KOPT-K1 (cell line): ENCODE measurements around the gene GALNT18.

Experiments
- H3K27ac ChIP-seq: fragments of 200-600 bp; sonication (generic); 2 replicates; pipeline ENCODE4 v1.5.1; 2016; ENCODE audit warnings: antibody characterized with exemption, mild to moderate bottlenecking, low read depth, low read length; ENCODE audit not compliant: poor library complexity, severe bottlenecking
- H3K36me3 ChIP-seq: fragments of 200-600 bp; sonication (generic); 2 replicates; pipeline ENCODE4 v1.5.1; 2017; ENCODE audit warnings: antibody characterized with exemption, mild to moderate bottlenecking, low read length, moderate library complexity; ENCODE audit not compliant: insufficient read depth
- H3K9me3 ChIP-seq: fragments of 200-600 bp; sonication (generic); 2 replicates; pipeline ENCODE4 v1.5.1; 2017; ENCODE audit warnings: antibody characterized with exemption, low read length, mild to moderate bottlenecking; ENCODE audit not compliant: insufficient read depth, poor library complexity, severe bottlenecking

GALNT18 gene

GRCh38 chr11:11272254-11272653 lies 349.6 kb downstream of the GALNT18 start:
- Histone ChIP-seq H3K27ac (no peak overlapping the region), H3K9me3 (no peaks in the 10 kb centered on the region), H3K36me3 (no peaks in the 10 kb centered on the region)

- Histone ChIP-seq H3K9me3 (no peaks in the 10 kb centered on the region), H3K36me3 (no peaks in the 10 kb centered on the region), H3K27ac (no peak overlapping the region)
Measured at GRCh38 chr11:11270236-11270775, 351.5 kb downstream of the GALNT18 start.

DNA sequence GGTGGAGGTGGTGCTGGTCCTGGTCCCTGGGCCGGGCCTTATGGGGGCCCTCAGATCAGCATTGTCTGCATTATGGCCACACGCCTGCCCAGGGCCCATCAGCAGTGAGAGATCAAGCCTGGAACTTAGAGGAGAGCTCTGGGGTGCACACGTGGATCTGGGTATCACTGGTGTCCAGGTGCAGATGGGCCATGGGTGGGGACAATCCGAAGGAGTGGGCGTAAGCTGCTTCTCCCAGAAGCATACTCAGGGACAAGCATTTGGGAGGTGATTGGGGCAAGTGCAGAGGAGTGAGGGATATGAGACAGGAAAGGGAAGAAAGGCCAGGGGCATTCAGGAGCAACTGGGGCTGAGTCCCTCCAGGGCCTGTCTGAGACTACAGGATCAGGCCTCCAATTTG lies 353.1 kb downstream of the GALNT18 start:
- H3K36me3 ChIP-seq: no peaks in the 10 kb centered on the region
- no peak overlapping the region for H3K27ac ChIP-seq
- H3K9me3 ChIP-seq: no peaks in the 10 kb centered on the region

DNA sequence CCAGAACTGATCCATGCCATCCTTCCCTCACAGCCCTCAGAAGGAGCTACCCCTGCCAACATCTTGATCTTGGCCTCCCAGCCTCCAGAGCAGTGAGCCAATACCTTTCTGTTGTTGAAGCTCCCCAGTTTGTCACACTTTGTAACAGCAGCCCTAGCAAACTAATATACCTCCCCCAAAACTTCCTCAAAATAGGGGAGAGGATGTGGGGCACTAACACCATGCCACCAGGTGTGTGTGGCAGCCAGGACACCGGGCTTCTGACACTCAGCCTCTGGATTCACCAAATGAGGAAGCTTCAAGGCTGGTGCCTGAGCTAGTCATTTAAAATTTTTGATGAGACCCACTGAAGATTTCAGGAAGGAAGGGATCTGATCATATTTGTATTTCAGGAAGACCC lies 353.7 kb downstream of the GALNT18 start:
- no peaks in the 10 kb centered on the region for H3K9me3 ChIP-seq
- no peaks in the 10 kb centered on the region for H3K36me3 ChIP-seq
- no peak overlapping the region for H3K27ac ChIP-seq

- Histone ChIP-seq H3K27ac (no peak overlapping the region), H3K9me3 (no peaks in the 10 kb centered on the region), H3K36me3 (no peaks in the 10 kb centered on the region)
Measured at GRCh38 chr11:11267312-11267711, 354.5 kb downstream of the GALNT18 start.

DNA sequence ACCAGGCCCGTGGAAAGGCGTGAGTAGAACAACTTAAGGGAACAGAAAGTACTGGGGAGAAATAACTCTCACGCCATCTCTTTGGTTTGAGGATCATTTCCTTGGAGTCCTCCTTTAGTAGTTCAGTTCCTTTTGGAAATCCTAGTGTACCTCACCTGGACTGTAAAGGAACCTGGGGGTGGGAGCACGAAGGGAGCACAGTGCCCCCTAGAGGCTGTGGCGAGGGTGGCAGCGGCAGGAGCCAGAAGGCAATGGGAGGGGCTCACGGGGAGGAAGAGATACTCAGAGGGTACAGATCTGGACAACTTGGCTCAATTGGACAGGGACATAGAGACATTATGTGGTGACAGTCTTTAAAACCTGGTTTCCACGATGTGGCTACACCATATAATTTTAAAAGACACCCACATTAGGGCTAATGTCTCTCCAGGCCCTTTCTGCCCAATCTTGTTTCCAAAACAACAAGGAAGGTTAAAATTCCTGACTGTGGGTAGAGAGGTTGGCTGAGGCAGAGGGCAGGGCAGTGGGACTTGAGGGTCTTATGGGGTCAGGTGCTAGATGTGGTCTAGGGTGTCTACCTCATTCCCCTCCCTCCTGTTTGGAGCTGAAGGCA lies 355.7 kb downstream of the GALNT18 start:
- H3K36me3 ChIP-seq: no peaks in the 10 kb centered on the region
- no peak overlapping the region for H3K27ac ChIP-seq
- no peaks in the 10 kb centered on the region for H3K9me3 ChIP-seq

DNA sequence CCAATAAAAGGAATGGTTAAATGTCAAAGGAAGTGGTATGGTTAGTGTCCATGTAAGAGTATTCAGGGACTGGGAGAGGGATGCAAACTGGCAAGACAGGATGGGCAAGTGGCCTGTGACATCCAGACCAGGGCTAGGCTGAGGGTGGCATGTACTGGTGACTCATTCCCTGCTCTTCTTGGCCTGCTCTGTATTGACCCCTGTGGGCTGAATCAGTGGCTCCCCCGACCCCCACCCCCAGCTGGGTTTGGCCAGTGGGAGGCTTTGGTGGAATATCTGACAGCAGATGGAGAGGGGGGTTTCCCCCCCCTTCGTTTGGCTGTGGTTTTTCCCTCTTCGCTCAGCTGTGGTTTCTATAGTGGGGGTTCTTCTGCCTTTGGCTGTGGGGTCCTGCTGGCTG lies 356.5 kb downstream of the GALNT18 start:
- H3K27ac ChIP-seq: no peak overlapping the region
- no peaks in the 10 kb centered on the region for H3K9me3 ChIP-seq
- no peaks in the 10 kb centered on the region for H3K36me3 ChIP-seq

DNA sequence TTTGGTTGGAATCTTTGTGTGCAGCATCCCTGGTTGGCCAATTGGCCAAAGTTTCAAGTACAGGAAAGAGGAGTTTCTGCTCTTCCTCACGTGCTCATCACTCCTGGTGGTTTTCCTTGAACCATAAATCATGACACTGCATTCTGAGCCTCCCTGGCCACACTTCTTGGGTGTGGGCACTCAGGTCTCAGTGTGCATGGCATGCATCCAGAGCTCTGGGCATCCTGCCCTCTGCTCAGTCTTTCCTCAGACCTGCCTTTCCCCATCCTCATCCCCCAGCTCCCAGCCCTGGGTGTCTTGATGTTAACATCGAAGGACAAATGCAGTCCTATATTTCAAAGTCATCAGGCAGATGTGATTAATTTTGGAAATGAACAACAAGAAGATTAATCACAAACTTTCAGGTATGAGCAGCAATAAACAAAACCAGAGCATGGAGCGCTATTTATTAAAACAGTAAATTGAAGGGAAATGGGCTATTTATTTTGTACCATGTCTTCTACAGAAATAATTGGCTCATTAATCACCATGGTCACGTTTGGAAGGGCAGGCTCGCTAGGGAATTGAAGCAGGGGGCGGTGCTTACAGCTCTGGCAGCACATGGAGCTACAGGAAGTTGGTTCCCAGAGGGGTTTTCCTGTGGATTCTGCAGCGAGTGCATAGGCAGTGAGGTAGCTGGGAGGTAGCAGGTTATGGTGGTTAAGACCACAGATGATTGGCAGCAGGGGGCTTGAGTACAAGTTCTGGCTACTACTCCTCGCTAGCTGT lies 358.4 kb downstream of the GALNT18 start:
- no peak overlapping the region for H3K27ac ChIP-seq
- H3K9me3 ChIP-seq: no peaks in the 10 kb centered on the region
- no peaks in the 10 kb centered on the region for H3K36me3 ChIP-seq

DNA sequence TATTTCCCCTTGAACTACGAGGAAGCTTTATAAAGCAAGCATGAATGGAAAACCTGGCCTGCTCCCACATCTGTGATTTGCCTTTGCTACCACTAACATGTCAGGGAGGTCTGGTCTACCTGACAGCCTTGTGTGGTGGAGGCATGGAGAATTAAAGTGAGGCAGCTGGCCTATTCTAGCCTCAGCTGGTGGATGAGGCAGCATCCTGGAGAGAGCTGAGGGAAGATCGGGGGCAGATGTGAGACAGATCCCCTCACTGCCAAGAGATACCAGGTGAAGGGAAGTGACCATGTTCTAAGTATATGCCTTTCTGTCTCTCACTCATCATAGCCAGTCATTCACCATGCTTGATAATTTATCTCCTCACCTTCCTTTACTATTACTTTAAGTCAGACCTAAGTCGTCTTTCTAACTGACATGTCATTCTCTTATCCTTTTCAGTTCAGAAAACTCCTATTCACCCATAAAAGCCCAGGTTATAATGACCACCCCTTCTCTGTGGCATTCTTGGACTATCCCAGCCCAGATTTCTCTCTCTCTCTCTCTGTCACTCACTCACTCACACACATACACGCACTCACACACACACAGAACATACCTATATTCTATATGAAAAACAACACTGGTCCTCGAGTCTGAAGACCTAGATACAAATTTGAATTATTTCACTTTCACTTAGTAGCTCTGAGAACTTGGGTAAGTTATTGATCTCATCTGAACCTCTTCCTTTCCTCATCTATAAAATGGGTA lies 359.5 kb downstream of the GALNT18 start:
- Histone ChIP-seq H3K27ac (no peak overlapping the region), H3K36me3 (no peaks in the 10 kb centered on the region)

GRCh38 chr11:11261629-11262028 lies 360.2 kb downstream of the GALNT18 start:
- Histone ChIP-seq H3K9me3 (no peaks in the 10 kb centered on the region), H3K36me3 (no peaks in the 10 kb centered on the region), H3K27ac (no peak overlapping the region)

More for the DNA sequence above, 359.5 kb downstream of the GALNT18 start:
- H3K9me3 ChIP-seq: no peaks in the 10 kb centered on the region

GRCh38 chr11:11260903-11261302 lies 360.9 kb downstream of the GALNT18 start:
- no peaks in the 10 kb centered on the region for H3K9me3 ChIP-seq
- no peak overlapping the region for H3K27ac ChIP-seq
- no peaks in the 10 kb centered on the region for H3K36me3 ChIP-seq

GRCh38 chr11:11253995-11254394 lies 367.8 kb downstream of the GALNT18 start:
- no peaks in the 10 kb centered on the region for H3K36me3 ChIP-seq
- no peak overlapping the region for H3K27ac ChIP-seq
- H3K9me3 ChIP-seq: no peaks in the 10 kb centered on the region

DNA sequence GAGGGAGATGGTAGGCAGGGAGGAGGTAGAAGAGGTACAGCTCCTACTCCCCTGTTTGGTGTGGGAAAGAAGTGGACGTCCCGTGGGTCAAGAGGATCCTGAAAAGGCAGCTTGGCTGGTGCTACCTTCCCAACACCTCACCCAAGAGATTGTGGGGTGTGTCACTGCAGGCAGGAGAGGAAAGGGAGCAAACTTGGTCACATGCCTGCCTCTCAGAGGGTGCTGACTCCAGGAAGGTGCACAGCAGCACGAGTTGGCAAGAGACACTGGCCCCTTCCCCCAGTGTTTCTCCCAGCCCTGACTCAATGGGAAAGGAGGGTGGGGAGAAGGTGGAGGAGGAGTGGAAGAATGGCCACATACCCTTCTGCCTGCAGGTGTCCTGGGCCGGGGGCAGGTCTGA lies 368.3 kb downstream of the GALNT18 start:
- H3K27ac ChIP-seq: no peak overlapping the region
- no peaks in the 10 kb centered on the region for H3K9me3 ChIP-seq
- no peaks in the 10 kb centered on the region for H3K36me3 ChIP-seq

DNA sequence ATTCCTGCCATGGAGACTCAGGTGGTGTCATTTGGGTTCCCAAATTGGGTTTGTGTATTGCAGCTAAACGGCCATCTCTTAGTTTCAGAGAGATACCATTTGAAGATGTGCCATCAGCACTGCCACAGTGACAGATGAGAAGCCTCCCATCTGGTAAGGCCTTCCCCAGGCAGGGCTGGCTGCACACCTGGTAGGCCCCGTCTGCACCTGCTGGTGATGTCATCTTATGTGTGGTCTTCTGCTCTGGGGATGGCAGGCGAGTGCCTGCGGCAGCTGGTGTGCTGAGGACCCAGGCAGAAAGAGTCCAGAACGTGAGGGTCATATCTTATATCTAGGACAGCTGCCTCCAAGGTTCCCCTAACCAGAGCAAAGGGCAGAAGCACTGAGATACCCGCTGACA lies 369.4 kb downstream of the GALNT18 start:
- no peaks in the 10 kb centered on the region for H3K36me3 ChIP-seq
- H3K9me3 ChIP-seq: no peaks in the 10 kb centered on the region
- no peak overlapping the region for H3K27ac ChIP-seq

GRCh38 chr11:11251394-11251970 lies 370.3 kb downstream of the GALNT18 start:
- H3K27ac ChIP-seq: no peak overlapping the region
- no peaks in the 10 kb centered on the region for H3K9me3 ChIP-seq
- no peaks in the 10 kb centered on the region for H3K36me3 ChIP-seq
